ENCODE measurements around the gene IL17RB. TPM values are rescaled to one million over a fixed set of nuclear protein-coding genes. Genes with fewer than 3 reads are reported as not detected.

Gene IL17RB
- total RNA-seq, 1 donor: under 0.01 TPM

- no peak overlapping the region for H3K4me3 ChIP-seq (ENCODE audit: insufficient read depth, low read length)
- H3K36me3 ChIP-seq (ENCODE audit: insufficient read depth, low read length): no peaks in the 10 kb centered on the region
- no peak overlapping the region for H3K27ac ChIP-seq (ENCODE audit: low read depth, low read length)
- H3K4me2 ChIP-seq (ENCODE audit: insufficient read depth, low read length): no peak overlapping the region
- H2AFZ ChIP-seq (ENCODE audit: low read length): no peak overlapping the region
- H3K4me1 ChIP-seq (ENCODE audit: insufficient read depth, low read length): no peaks in the 10 kb centered on the region
- H3K27me3 ChIP-seq (ENCODE audit: insufficient read depth, low read length): no peaks in the 10 kb centered on the region
- no peaks in the 10 kb centered on the region for H3K79me2 ChIP-seq (ENCODE audit: insufficient read depth, low read length)
- H3K9me3 ChIP-seq (ENCODE audit: low read depth, low read length): no peaks in the 10 kb centered on the region
- no peak for DNase-seq (ENCODE audit: insufficient read length, low spot score, missing footprints)
- H4K20me1 ChIP-seq (ENCODE audit: insufficient read depth, low read length): no peaks in the 10 kb centered on the region
- TF ChIP-seq, protein P1, sequence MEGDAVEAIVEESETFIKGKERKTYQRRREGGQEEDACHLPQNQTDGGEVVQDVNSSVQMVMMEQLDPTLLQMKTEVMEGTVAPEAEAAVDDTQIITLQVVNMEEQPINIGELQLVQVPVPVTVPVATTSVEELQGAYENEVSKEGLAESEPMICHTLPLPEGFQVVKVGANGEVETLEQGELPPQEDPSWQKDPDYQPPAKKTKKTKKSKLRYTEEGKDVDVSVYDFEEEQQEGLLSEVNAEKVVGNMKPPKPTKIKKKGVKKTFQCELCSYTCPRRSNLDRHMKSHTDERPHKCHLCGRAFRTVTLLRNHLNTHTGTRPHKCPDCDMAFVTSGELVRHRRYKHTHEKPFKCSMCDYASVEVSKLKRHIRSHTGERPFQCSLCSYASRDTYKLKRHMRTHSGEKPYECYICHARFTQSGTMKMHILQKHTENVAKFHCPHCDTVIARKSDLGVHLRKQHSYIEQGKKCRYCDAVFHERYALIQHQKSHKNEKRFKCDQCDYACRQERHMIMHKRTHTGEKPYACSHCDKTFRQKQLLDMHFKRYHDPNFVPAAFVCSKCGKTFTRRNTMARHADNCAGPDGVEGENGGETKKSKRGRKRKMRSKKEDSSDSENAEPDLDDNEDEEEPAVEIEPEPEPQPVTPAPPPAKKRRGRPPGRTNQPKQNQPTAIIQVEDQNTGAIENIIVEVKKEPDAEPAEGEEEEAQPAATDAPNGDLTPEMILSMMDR (IDR thresholded peaks at IDR 0.05; ENCODE audit: extremely low read depth, low read depth, low read length): no peak
Measured at GRCh38 chr3:53828581-53828980, 17.8 kb upstream of the IL17RB start.

- Histone ChIP-seq H3K4me3 (ENCODE audit: insufficient read depth, low read length) (no peak overlapping the region), H3K4me1 (ENCODE audit: insufficient read depth, low read length) (no peaks in the 10 kb centered on the region), H3K4me2 (ENCODE audit: insufficient read depth, low read length) (no peak overlapping the region), H3K9me3 (ENCODE audit: low read depth, low read length) (no peaks in the 10 kb centered on the region), H3K27me3 (ENCODE audit: insufficient read depth, low read length) (no peaks in the 10 kb centered on the region), H4K20me1 (ENCODE audit: insufficient read depth, low read length) (no peaks in the 10 kb centered on the region), H3K36me3 (ENCODE audit: insufficient read depth, low read length) (no peaks in the 10 kb centered on the region), H2AFZ (ENCODE audit: low read length) (no peak overlapping the region), H3K27ac (ENCODE audit: low read depth, low read length) (no peak overlapping the region), H3K79me2 (ENCODE audit: insufficient read depth, low read length) (no peaks in the 10 kb centered on the region)
- DNase-seq (ENCODE audit: insufficient read length, low spot score, missing footprints): no peak
- TF ChIP-seq, protein P1 (IDR thresholded peaks at IDR 0.05; ENCODE audit: extremely low read depth, low read depth, low read length): no peak
Measured at GRCh38 chr3:53829605-53830004, 16.8 kb upstream of the IL17RB start.

DNA sequence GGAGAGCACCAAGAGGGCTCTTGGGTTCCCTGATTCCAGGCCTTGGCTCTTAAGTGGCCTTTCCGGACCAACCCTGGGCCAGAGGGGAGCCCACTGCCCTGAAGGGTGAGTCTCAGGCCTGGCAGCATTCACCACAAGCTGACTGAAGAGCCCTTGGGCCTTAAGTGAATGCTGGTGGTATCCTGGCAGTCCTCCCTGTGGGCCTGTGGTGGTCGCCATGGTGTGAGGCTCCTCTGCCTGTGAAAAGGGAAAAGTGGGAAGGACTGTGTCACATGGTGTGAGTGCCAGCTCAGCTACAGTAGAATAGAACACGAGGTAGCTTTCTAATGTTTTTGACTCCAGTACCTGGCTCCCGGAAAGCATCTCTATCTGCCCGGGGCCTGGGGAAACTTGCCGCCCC, 15.4 kb upstream of the IL17RB start:
- no peaks in the 10 kb centered on the region for H3K4me1 ChIP-seq (ENCODE audit: insufficient read depth, low read length)
- no peak for DNase-seq (ENCODE audit: insufficient read length, low spot score, missing footprints)
- H3K36me3 ChIP-seq (ENCODE audit: insufficient read depth, low read length): no peaks in the 10 kb centered on the region
- no peak overlapping the region for H3K4me3 ChIP-seq (ENCODE audit: insufficient read depth, low read length)
- no peaks in the 10 kb centered on the region for H4K20me1 ChIP-seq (ENCODE audit: insufficient read depth, low read length)
- H3K4me2 ChIP-seq (ENCODE audit: insufficient read depth, low read length): no peak overlapping the region
- no peak overlapping the region for H2AFZ ChIP-seq (ENCODE audit: low read length)
- no peaks in the 10 kb centered on the region for H3K9me3 ChIP-seq (ENCODE audit: low read depth, low read length)
- no peak overlapping the region for H3K27ac ChIP-seq (ENCODE audit: low read depth, low read length)
- TF ChIP-seq, protein P1 (IDR thresholded peaks at IDR 0.05; ENCODE audit: extremely low read depth, low read depth, low read length): no peak
- no peaks in the 10 kb centered on the region for H3K27me3 ChIP-seq (ENCODE audit: insufficient read depth, low read length)
- H3K79me2 ChIP-seq (ENCODE audit: insufficient read depth, low read length): no peaks in the 10 kb centered on the region

- no peaks in the 10 kb centered on the region for H3K27me3 ChIP-seq (ENCODE audit: insufficient read depth, low read length)
- TF ChIP-seq, protein P1 (IDR thresholded peaks at IDR 0.05; ENCODE audit: extremely low read depth, low read depth, low read length): no peak
- no peaks in the 10 kb centered on the region for H3K36me3 ChIP-seq (ENCODE audit: insufficient read depth, low read length)
- no peak overlapping the region for H3K4me2 ChIP-seq (ENCODE audit: insufficient read depth, low read length)
- H3K9me3 ChIP-seq (ENCODE audit: low read depth, low read length): no peaks in the 10 kb centered on the region
- no peak overlapping the region for H3K27ac ChIP-seq (ENCODE audit: low read depth, low read length)
- no peak overlapping the region for H3K4me3 ChIP-seq (ENCODE audit: insufficient read depth, low read length)
- H3K79me2 ChIP-seq (ENCODE audit: insufficient read depth, low read length): no peaks in the 10 kb centered on the region
- no peaks in the 10 kb centered on the region for H3K4me1 ChIP-seq (ENCODE audit: insufficient read depth, low read length)
- no peak overlapping the region for H2AFZ ChIP-seq (ENCODE audit: low read length)
- no peaks in the 10 kb centered on the region for H4K20me1 ChIP-seq (ENCODE audit: insufficient read depth, low read length)
- no peak for DNase-seq (ENCODE audit: insufficient read length, low spot score, missing footprints)
Measured at GRCh38 chr3:53833053-53833645, 13.2 kb upstream of the IL17RB start.
